Neuronal stem cell (in vitro differentiated cells): ENCODE measurements around the gene DNAH11.
A peak's percentile ranks its signal among the peaks of the same experiment; 100 is the strongest.

Source experiments
- DNase-seq: peaks from one replicate; pipeline ENCODE4 v3.0.0-alpha.2; 2013; ENCODE audit warnings: low spot score
- H2AFZ ChIP-seq: one replicate; pipeline ENCODE4 v1.6.1; 2013; ENCODE audit warnings: mild to moderate bottlenecking, low read length, inconsistent platforms
- H2AK5ac ChIP-seq: 2 replicates; pipeline ENCODE4 v1.6.1; 2013; ENCODE audit warnings: low read depth, mild to moderate bottlenecking, inconsistent platforms, low read length, moderate library complexity, mixed read lengths
- H2BK120ac ChIP-seq: 2 replicates; pipeline ENCODE4 v1.6.1; 2013; ENCODE audit warnings: low read depth, mild to moderate bottlenecking, inconsistent platforms, low read length, moderate library complexity, mixed read lengths
- H2BK12ac ChIP-seq: one replicate; pipeline ENCODE4 v1.6.1; 2013; ENCODE audit warnings: low read length, inconsistent platforms
- H2BK15ac ChIP-seq: 2 replicates; pipeline ENCODE4 v1.6.1; 2013; ENCODE audit warnings: mild to moderate bottlenecking, low read length, inconsistent platforms, mixed read lengths
- H2BK5ac ChIP-seq: one replicate; pipeline ENCODE4 v1.6.1; 2013; ENCODE audit warnings: inconsistent platforms, mild to moderate bottlenecking, low read length, moderate library complexity
- H3K14ac ChIP-seq: one replicate; pipeline ENCODE4 v1.6.1; 2013; ENCODE audit warnings: low read length, inconsistent platforms
- H3K18ac ChIP-seq: 2 replicates; pipeline ENCODE4 v1.6.1; 2013; ENCODE audit warnings: low read length, inconsistent platforms
- H3K23ac ChIP-seq: 2 replicates; pipeline ENCODE4 v1.6.1; 2013; ENCODE audit warnings: low read depth, mild to moderate bottlenecking, mixed read lengths, low read length, inconsistent platforms; ENCODE audit not compliant: poor library complexity
- H3K27ac ChIP-seq: replicated peaks from 3 replicates; pipeline ENCODE4 v1.5.1; 2013; ENCODE audit warnings: low read length, inconsistent platforms
- H3K27me3 ChIP-seq, 3 experiments: 2 replicates each; pipeline ENCODE4 v1.6.1; 2013; ENCODE audit warnings: low read length in 3 of 3, mild to moderate bottlenecking in 2 of 3, inconsistent platforms in 1 of 3, low read depth in 1 of 3, mixed read lengths in 1 of 3, moderate library complexity in 1 of 3; ENCODE audit not compliant: control insufficient read depth in 3 of 3, insufficient read depth in 3 of 3
- H3K36me3 ChIP-seq, 2 donors: replicated peaks in 1 of 2; 2 replicates each; pipeline ENCODE4 v1.6.1; 2013; ENCODE audit warnings: low read length in 2 of 2; ENCODE audit not compliant: control insufficient read depth in 2 of 2, insufficient read depth in 2 of 2
- H3K4ac ChIP-seq: 2 replicates; pipeline ENCODE4 v1.6.1; 2013; ENCODE audit warnings: inconsistent platforms, mild to moderate bottlenecking, low read length, moderate library complexity
- H3K4me1 ChIP-seq, 2 donors: 1 replicate in 1 of 2; 2 replicates in 1 of 2; pipeline ENCODE4 v1.6.1; 2013; ENCODE audit warnings: low read length in 2 of 2, low read depth in 1 of 2; ENCODE audit not compliant: control insufficient read depth in 2 of 2, insufficient read depth in 1 of 2
- H3K4me2 ChIP-seq: one replicate; pipeline ENCODE4 v1.6.1; 2013; ENCODE audit warnings: mild to moderate bottlenecking, low read length, inconsistent platforms; ENCODE audit not compliant: insufficient read depth, poor library complexity, severe bottlenecking
- H3K4me3 ChIP-seq, 2 donors: 2 replicates each; pipeline ENCODE4 v1.5.1; 2013; ENCODE audit warnings: low read length in 2 of 2, mild to moderate bottlenecking in 2 of 2, inconsistent platforms in 1 of 2, moderate library complexity in 1 of 2
- H3K79me1 ChIP-seq: one replicate; pipeline ENCODE4 v1.6.1; 2013; ENCODE audit warnings: low read depth, mild to moderate bottlenecking, inconsistent platforms, low read length, moderate library complexity
- H3K9ac ChIP-seq: one replicate; pipeline ENCODE4 v1.6.1; 2013; ENCODE audit warnings: mild to moderate bottlenecking, low read depth, low read length, inconsistent platforms; ENCODE audit not compliant: poor library complexity
- H3K9me3 ChIP-seq, 2 donors: replicated peaks in 1 of 2; 2 replicates each; pipeline versions ENCODE3 to v1.6.1; 2013; ENCODE audit warnings: low read length in 2 of 2, mild to moderate bottlenecking in 2 of 2, inconsistent platforms in 1 of 2, low read depth in 1 of 2, mixed read lengths in 1 of 2, moderate library complexity in 1 of 2; ENCODE audit not compliant: control insufficient read depth in 2 of 2, insufficient read depth in 1 of 2
- H4K8ac ChIP-seq: one replicate; pipeline ENCODE4 v1.6.1; 2013; ENCODE audit warnings: low read depth, mild to moderate bottlenecking, inconsistent platforms, low read length, moderate library complexity
- H4K91ac ChIP-seq: one replicate; pipeline ENCODE4 v1.6.1; 2013; ENCODE audit warnings: low read length, low read depth, mild to moderate bottlenecking, inconsistent platforms; ENCODE audit not compliant: poor library complexity
- WGBS, 2 donors: extraction: QIAGEN DNeasy Blood & Tissue Kit; methylation state at CpG; one replicate each; pipeline ENCODE4 v1.1.7; 2013; ENCODE audit warnings: missing lambda C conversion rate in 2 of 2, mixed read lengths in 1 of 2; ENCODE audit not compliant: insufficient read length in 2 of 2, insufficient replicate concordance in 1 of 2; ENCODE audit errors: extremely low coverage in 2 of 2; 5-methylcytosine and 5-hydroxymethylcytosine counted together

The DNAH11 gene

GRCh38 chr7:21819048-21819447 lies 276.2 kb downstream of the DNAH11 start:
- H3K27me3 ChIP-seq, result no peaks in the 10 kb centered on the region
- no peak overlapping the region for H3K4me2 ChIP-seq
- no peak overlapping the region for H3K14ac ChIP-seq
- no peak for DNase-seq
- H4K8ac ChIP-seq, result no peak overlapping the region
- H2AFZ ChIP-seq, result no peak overlapping the region
- no peak overlapping the region for H4K91ac ChIP-seq
- no peak overlapping the region for H2BK15ac ChIP-seq
- H3K4ac ChIP-seq, result no peak overlapping the region
- no peak overlapping the region for H2BK120ac ChIP-seq
- H3K4me3 ChIP-seq, result no peak overlapping the region
- H3K4me1 ChIP-seq, result no peaks in the 10 kb centered on the region
- no CpG with 5 or more reads among the region's 3 CpGs for WGBS, 2 donors
- no peak overlapping the region for H2AK5ac ChIP-seq
- H3K23ac ChIP-seq, result no peak overlapping the region
- no peaks in the 10 kb centered on the region for H3K36me3 ChIP-seq
- no peak overlapping the region for H2BK12ac ChIP-seq
- no peaks in the 10 kb centered on the region for H3K79me1 ChIP-seq
- no peak overlapping the region for H3K9ac ChIP-seq
- H3K18ac ChIP-seq, result no peak overlapping the region
- no peaks in the 10 kb centered on the region for H3K9me3 ChIP-seq
- no peak overlapping the region for H2BK5ac ChIP-seq
- no peak overlapping the region for H3K27ac ChIP-seq

- Histone ChIP-seq H3K27ac (no peak overlapping the region), H2BK5ac (no peak overlapping the region), H3K9me3 (no peaks in the 10 kb centered on the region), H3K4ac (no peak overlapping the region), H2BK15ac (no peak overlapping the region), H2BK12ac (no peak overlapping the region), H3K4me1 (no peaks in the 10 kb centered on the region), H3K9ac (no peak overlapping the region), H3K18ac (no peak overlapping the region), H3K4me3 (no peak overlapping the region), H3K79me1 (no peaks in the 10 kb centered on the region), H3K14ac (no peak overlapping the region), H3K4me2 (no peak overlapping the region), H2AFZ (no peak overlapping the region), H3K36me3 (no peaks in the 10 kb centered on the region), H2BK120ac (no peak overlapping the region), H4K8ac (no peak overlapping the region), H3K27me3 (no peaks in the 10 kb centered on the region), H4K91ac (no peak overlapping the region), H2AK5ac (no peak overlapping the region), H3K23ac (no peak overlapping the region)
- no CpG with 5 or more reads among the region's 6 CpGs for WGBS, 2 donors
- peak; percentile 36 for DNase-seq
These were observed 286.0 kb downstream of the DNAH11 start for GRCh38 chr7:21828841-21829240.

- no peak overlapping the region for H3K4me2 ChIP-seq
- no CpG with 5 or more reads among the region's 7 CpGs for WGBS, 2 donors
- no peak overlapping the region for H3K23ac ChIP-seq
These were observed 286.9 kb downstream of the DNAH11 start for GRCh38 chr7:21829731-21830130.

GRCh38 chr7:21844742-21845141 lies 301.9 kb downstream of the DNAH11 start:
- Histone ChIP-seq H3K9me3 (no peaks in the 10 kb centered on the region), H2AK5ac (no peak overlapping the region), H3K27me3 (no peaks in the 10 kb centered on the region), H3K4me3 (no peak overlapping the region), H3K9ac (no peak overlapping the region), H3K27ac (no peak overlapping the region), H4K91ac (no peak overlapping the region), H3K23ac (no peak overlapping the region), H3K4me1 (peaks cover 0 to 2% of the 10 kb centered on the region in 2 donors), H3K14ac (no peak overlapping the region), H3K4me2 (no peak overlapping the region), H3K36me3 (no peaks in the 10 kb centered on the region), H3K79me1 (no peaks in the 10 kb centered on the region), H2BK5ac (no peak overlapping the region), H2AFZ (no peak overlapping the region), H2BK12ac (no peak overlapping the region), H2BK15ac (no peak overlapping the region), H2BK120ac (no peak overlapping the region), H4K8ac (no peak overlapping the region), H3K18ac (no peak overlapping the region), H3K4ac (no peak overlapping the region)
- DNase-seq, result no peak
- WGBS, 2 donors, result no CpG with 5 or more reads among the region's 1 CpG

More at GRCh38 chr7:21829731-21830130, 286.9 kb downstream of the DNAH11 start:
- Histone ChIP-seq H3K4ac (no peak overlapping the region), H3K4me3 (no peak overlapping the region), H3K9me3 (no peaks in the 10 kb centered on the region), H3K4me1 (no peaks in the 10 kb centered on the region), H3K14ac (no peak overlapping the region), H3K27ac (no peak overlapping the region), H2AK5ac (no peak overlapping the region), H3K9ac (no peak overlapping the region), H3K79me1 (no peaks in the 10 kb centered on the region), H2BK5ac (no peak overlapping the region), H2BK120ac (no peak overlapping the region), H3K18ac (no peak overlapping the region), H4K8ac (no peak overlapping the region), H3K27me3 (no peaks in the 10 kb centered on the region), H3K36me3 (no peaks in the 10 kb centered on the region), H4K91ac (no peak overlapping the region), H2AFZ (no peak overlapping the region), H2BK12ac (no peak overlapping the region), H2BK15ac (no peak overlapping the region)
- no peak for DNase-seq
